ENCODE results near the gene RFNG. TPM values are rescaled to one million over a fixed set of nuclear protein-coding genes. Genes with fewer than 3 reads are reported as not detected.
A peak's percentile ranks its signal among the peaks of the same experiment; 100 is the strongest.

RFNG gene
- total and polyA plus RNA-seq, 12 donors, result 13.9 to 30.1 (median 20.3) TPM

GRCh38 chr17:82014971-82015310 lies 36.7 kb downstream of the RFNG start:
- H3K9me3 ChIP-seq, result no peaks in the 10 kb centered on the region
- peak overlapping the region in 1 of 10 donors; percentile 92 for H3K27ac ChIP-seq
- 82 to 91% methylated on average over 13 of the region's 13 CpGs for WGBS, 2 donors
- no peak for TF ChIP-seq CTCF (IDR thresholded peaks at IDR 0.05)
- ATAC-seq (no peak), DNase-seq (no peak)
- H3K4me1 ChIP-seq, result peaks cover 0 to 26% (median 10%) of the 10 kb centered on the region in 9 donors
- no peaks in the 10 kb centered on the region for H3K27me3 ChIP-seq
- peaks cover 0 to 43% (median 0%) of the 10 kb centered on the region in 9 donors for H3K36me3 ChIP-seq
- H3K4me3 ChIP-seq, result no peak overlapping the region
- intact Hi-C loops (cut with DNase I), result loop anchor here in 2 of 10 donors (5.0 kb wide), 2 partner anchors 53 to 58 kb away; partner anchors contain the start of gene NOTUM (in 1 of the 2)

- no peaks in the 10 kb centered on the region for H3K9me3 ChIP-seq
- WGBS, 2 donors, result 67 to 80% methylated on average over 23 of the region's 23 CpGs
- peak overlapping the region in 8 of 10 donors; percentile 88 to 97 (median 92) for H3K27ac ChIP-seq
- TF ChIP-seq CTCF (IDR thresholded peaks at IDR 0.05), result peak in 1 of 9 donors; percentile 5
- intact Hi-C loops (cut with DNase I), result no loop called here
- DNase-seq (no peak), ATAC-seq (peak in 1 of 8 donors; percentile 1)
- H3K27me3 ChIP-seq, result no peaks in the 10 kb centered on the region
- H3K4me3 ChIP-seq, result no peak overlapping the region
- peaks cover 0 to 29% (median 10%) of the 10 kb centered on the region in 9 donors for H3K4me1 ChIP-seq
- H3K36me3 ChIP-seq, result peaks cover 0 to 43% (median 0%) of the 10 kb centered on the region in 9 donors
Observed at GRCh38 chr17:82014432-82014831, 37.2 kb downstream of the RFNG start.

- DNase-seq (peak; percentile 59 to 60), ATAC-seq (peak; percentile 44 to 70 (median 59))
- intact Hi-C loops (cut with DNase I), result no loop called here
- TF ChIP-seq CTCF (IDR thresholded peaks at IDR 0.05), result no peak
- H3K27me3 ChIP-seq, result no peaks in the 10 kb centered on the region
- peak overlapping the region; percentile 71 to 97 (median 91) for H3K27ac ChIP-seq
- H3K9me3 ChIP-seq, result no peaks in the 10 kb centered on the region
- peaks cover 0 to 35% (median 15%) of the 10 kb centered on the region in 9 donors for H3K4me1 ChIP-seq
- no peak overlapping the region for H3K4me3 ChIP-seq
- H3K36me3 ChIP-seq, result peaks cover 0 to 41% (median 0%) of the 10 kb centered on the region in 9 donors
- 62 to 74% methylated on average over 16 of the region's 16 CpGs for WGBS, 2 donors
Observed at GRCh38 chr17:82013772-82014321, 37.8 kb downstream of the RFNG start.

- no peak for TF ChIP-seq CTCF (IDR thresholded peaks at IDR 0.05)
- H3K27ac ChIP-seq, result peak overlapping the region; percentile 71 to 97 (median 91)
- H3K9me3 ChIP-seq, result no peaks in the 10 kb centered on the region
- H3K27me3 ChIP-seq, result no peaks in the 10 kb centered on the region
- ATAC-seq, result peak; percentile 27 to 75 (median 66)
- 42 to 61% methylated on average over 22 of the region's 22 CpGs for WGBS, 2 donors
- H3K36me3 ChIP-seq, result peaks cover 0 to 36% (median 0%) of the 10 kb centered on the region in 9 donors
- DNase-seq, result peak; percentile 27 to 67
- peaks cover 0 to 40% (median 17%) of the 10 kb centered on the region in 9 donors for H3K4me1 ChIP-seq
- no peak overlapping the region for H3K4me3 ChIP-seq
- intact Hi-C loops (cut with DNase I), result no loop called here
Observed at GRCh38 chr17:82013341-82013740, 38.3 kb downstream of the RFNG start.
